Body of pancreas (tissue), 4 donors: ENCODE data around the gene SPTSSA.

Source experiments
- POLR2A ChIP-seq, 3 donors: fragments of 450-650 bp; IDR thresholded peaks; one replicate each; pipeline ENCODE4 v1.6.1; 2016; ENCODE audit warnings: antibody characterized with exemption in 3 of 3, mild to moderate bottlenecking in 2 of 3
- TF ChIP-seq, protein P1 (sequence below), 7 experiments: fragments of 450-650 bp in 4 of 7; fragments of 200-600 bp in 3 of 7; sonication (generic) in 3 of 7; IDR thresholded peaks; one replicate each; pipeline ENCODE4 v1.5.1; 2016 to 2019; ENCODE audit warnings: antibody characterized with exemption in 7 of 7

DNA sequence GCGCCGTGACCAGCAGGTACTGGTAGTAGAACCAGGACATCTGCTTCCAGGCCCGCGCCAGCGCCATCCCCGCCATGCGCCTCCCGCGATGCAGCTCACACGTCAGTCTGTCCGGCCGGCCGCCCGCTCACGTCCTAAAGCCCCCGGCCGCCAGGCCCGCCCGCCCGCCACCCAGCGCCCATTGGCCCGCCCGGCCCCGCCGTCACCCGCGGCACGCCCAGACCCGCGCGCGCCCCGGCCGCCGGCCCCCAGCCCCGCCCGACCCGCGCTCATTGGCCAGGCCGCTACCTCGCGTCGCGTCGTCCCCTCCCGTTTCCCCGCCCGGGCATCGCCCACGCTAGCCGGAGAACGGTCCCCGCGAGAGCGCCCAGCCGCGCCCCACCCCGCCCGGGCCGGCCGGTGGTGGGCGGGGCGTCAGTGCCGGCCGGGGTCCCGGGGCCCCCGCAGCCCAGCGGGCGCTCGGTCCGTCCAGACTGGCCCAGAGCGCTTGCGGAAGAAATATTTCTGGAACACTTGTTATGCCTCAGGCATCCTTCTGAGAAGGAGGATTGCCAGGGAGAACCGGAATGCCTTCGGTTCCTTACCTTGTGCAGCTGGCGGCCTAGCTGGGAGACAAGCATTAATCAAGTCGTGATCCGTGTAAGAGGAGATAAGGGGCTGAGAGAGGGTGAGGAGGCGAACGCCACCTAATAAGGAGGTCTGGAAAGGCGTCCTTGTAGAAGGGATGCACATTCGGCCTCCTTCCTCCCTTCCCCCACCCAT, at the start of gene SPTSSA:
- TF ChIP-seq, protein P1, sequence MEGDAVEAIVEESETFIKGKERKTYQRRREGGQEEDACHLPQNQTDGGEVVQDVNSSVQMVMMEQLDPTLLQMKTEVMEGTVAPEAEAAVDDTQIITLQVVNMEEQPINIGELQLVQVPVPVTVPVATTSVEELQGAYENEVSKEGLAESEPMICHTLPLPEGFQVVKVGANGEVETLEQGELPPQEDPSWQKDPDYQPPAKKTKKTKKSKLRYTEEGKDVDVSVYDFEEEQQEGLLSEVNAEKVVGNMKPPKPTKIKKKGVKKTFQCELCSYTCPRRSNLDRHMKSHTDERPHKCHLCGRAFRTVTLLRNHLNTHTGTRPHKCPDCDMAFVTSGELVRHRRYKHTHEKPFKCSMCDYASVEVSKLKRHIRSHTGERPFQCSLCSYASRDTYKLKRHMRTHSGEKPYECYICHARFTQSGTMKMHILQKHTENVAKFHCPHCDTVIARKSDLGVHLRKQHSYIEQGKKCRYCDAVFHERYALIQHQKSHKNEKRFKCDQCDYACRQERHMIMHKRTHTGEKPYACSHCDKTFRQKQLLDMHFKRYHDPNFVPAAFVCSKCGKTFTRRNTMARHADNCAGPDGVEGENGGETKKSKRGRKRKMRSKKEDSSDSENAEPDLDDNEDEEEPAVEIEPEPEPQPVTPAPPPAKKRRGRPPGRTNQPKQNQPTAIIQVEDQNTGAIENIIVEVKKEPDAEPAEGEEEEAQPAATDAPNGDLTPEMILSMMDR (IDR thresholded peaks at IDR 0.05), result no peak
- peak; percentile 86 to 89 (median 88) for TF ChIP-seq POLR2A (IDR thresholded peaks at IDR 0.05)
